ENCODE results near the gene SHANK1.

The SHANK1 gene

GRCh38 chr19:50658441-50659317 lies 60.9 kb downstream of the SHANK1 start:
- DNase-seq, result peak; percentile 80

GRCh38 chr19:50657712-50658440 lies 61.7 kb downstream of the SHANK1 start:
- peak; percentile 59 for DNase-seq

GRCh38 chr19:50657222-50657669 lies 62.4 kb downstream of the SHANK1 start:
- DNase-seq, result no peak

- no peak for DNase-seq
These were observed 64.7 kb downstream of the SHANK1 start for GRCh38 chr19:50654882-50655281.

- no peak for DNase-seq
These were observed 66.9 kb downstream of the SHANK1 start for GRCh38 chr19:50652722-50653121.

- no peak for DNase-seq
These were observed 68.4 kb downstream of the SHANK1 start for GRCh38 chr19:50651174-50651573.

- DNase-seq, result no peak
These were observed 69.9 kb downstream of the SHANK1 start, which contains the start of gene C19orf81 for GRCh38 chr19:50649433-50650391. TSS of gene C19orf81 (plus strand) at chr19:50649445. CDS start at chr19:50649445, 0 bp downstream.

- DNase-seq, result no peak
These were observed 70.9 kb downstream of the SHANK1 start for GRCh38 chr19:50648659-50649058.

GRCh38 chr19:50647879-50648615 lies 71.6 kb downstream of the SHANK1 start:
- no peak for DNase-seq

GRCh38 chr19:50646074-50646807 lies 73.4 kb downstream of the SHANK1 start:
- no peak for DNase-seq

- no peak for DNase-seq
These were observed 74.5 kb downstream of the SHANK1 start for GRCh38 chr19:50645107-50645506.

GRCh38 chr19:50644315-50644915 lies 75.2 kb downstream of the SHANK1 start:
- DNase-seq, result no peak

- no peak for DNase-seq
These were observed 79.2 kb downstream of the SHANK1 start for GRCh38 chr19:50640368-50640767.

GRCh38 chr19:50639121-50640112 lies 80.2 kb downstream of the SHANK1 start, which contains the start of gene SYT3:
TSS of gene SYT3 (minus strand) at chr19:50639881. CDS start at chr19:50637411, 2,470 bp downstream.
- DNase-seq, result peak; percentile 38

GRCh38 chr19:50638600-50638999 lies 81.0 kb downstream of the SHANK1 start:
- no peak for DNase-seq

GRCh38 chr19:50636317-50637085 lies 83.1 kb downstream of the SHANK1 start:
- no peak for DNase-seq

GRCh38 chr19:50633973-50634372 lies 85.6 kb downstream of the SHANK1 start:
- no peak for DNase-seq

GRCh38 chr19:50633359-50633758 lies 86.2 kb downstream of the SHANK1 start:
- DNase-seq, result no peak

Measured in NCI-H69 (cell line).